ENCODE measurements around the gene POU2AF3. TPM values are rescaled to one million over a fixed set of nuclear protein-coding genes. Genes with fewer than 3 reads are reported as not detected.

The POU2AF3 gene
- total RNA-seq, 4 donors from 2014 or later = 0.22 to 0.58 (median 0.46) TPM; not detected in 1

DNA sequence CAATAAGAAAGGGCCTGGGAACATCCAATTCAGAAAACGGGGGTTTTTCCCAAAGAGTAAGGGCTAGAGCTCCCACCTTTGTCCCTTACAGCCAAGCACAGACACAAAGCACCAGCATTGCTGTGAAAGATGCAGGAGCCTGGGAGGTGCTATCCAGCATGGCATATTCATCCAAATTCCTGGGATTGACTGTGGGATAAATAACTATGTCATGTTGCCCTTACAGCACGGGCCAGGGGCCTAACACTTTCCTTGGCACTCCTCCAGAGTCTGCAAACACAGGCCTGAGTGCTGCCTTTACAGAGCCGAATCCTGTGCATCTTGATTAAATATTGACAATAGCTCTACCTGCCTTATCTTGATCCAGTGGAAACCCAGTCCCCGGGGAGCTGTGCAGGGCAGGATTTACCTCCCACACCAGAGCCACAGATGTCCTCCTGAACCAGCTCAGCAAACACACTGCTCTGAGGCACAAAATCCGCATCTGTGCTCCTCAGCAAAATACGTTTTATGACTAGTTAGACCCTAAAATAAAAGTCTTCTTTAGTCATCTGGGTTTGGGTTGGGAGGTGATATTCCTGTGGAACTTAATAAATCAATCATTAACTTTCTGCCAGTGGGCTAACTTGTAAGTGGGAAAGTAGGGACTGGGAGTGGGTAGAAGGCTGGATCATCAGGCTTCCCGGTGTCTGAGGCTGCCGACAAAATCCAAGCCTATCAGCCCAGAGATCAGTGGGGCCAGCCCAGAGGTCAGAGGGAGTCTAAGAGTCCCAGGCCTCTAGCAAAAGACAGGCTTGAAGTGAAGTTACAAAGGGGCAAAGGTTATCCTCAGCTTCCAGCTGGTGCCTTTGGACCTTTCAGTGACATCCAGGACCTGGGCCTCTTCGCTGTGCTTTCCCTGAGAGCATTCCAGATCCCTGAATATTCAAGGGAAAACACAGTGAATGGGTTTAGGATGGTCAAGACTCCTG is 36.5 kb downstream of the POU2AF3 start:
- H3K36me3 ChIP-seq = no peaks in the 10 kb centered on the region
- H3K27me3 ChIP-seq = no peaks in the 10 kb centered on the region
- H3K9me3 ChIP-seq = no peaks in the 10 kb centered on the region
- DNase-seq (no peak), ATAC-seq (no peak)
- in situ Hi-C loops (cut with MboI; ENCODE audit: low sequenced_read_pairs in 4 of 4) (no loop called here), intact Hi-C loops (cut with DNase I; ENCODE audit: low total_unique reads) (no loop called here)
- TF ChIP-seq, protein P1, sequence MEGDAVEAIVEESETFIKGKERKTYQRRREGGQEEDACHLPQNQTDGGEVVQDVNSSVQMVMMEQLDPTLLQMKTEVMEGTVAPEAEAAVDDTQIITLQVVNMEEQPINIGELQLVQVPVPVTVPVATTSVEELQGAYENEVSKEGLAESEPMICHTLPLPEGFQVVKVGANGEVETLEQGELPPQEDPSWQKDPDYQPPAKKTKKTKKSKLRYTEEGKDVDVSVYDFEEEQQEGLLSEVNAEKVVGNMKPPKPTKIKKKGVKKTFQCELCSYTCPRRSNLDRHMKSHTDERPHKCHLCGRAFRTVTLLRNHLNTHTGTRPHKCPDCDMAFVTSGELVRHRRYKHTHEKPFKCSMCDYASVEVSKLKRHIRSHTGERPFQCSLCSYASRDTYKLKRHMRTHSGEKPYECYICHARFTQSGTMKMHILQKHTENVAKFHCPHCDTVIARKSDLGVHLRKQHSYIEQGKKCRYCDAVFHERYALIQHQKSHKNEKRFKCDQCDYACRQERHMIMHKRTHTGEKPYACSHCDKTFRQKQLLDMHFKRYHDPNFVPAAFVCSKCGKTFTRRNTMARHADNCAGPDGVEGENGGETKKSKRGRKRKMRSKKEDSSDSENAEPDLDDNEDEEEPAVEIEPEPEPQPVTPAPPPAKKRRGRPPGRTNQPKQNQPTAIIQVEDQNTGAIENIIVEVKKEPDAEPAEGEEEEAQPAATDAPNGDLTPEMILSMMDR (IDR thresholded peaks at IDR 0.05 in 4 of 5, conservative IDR thresholded peaks at IDR 0.05 in 1 of 5) = no peak
- no peak for TF ChIP-seq POLR2A (IDR thresholded peaks at IDR 0.05)
- no peak overlapping the region for H3K27ac ChIP-seq
- H3K4me1 ChIP-seq = peaks cover 2 to 13% of the 10 kb centered on the region in 2 donors
- no peak overlapping the region for H3K4me3 ChIP-seq

DNA sequence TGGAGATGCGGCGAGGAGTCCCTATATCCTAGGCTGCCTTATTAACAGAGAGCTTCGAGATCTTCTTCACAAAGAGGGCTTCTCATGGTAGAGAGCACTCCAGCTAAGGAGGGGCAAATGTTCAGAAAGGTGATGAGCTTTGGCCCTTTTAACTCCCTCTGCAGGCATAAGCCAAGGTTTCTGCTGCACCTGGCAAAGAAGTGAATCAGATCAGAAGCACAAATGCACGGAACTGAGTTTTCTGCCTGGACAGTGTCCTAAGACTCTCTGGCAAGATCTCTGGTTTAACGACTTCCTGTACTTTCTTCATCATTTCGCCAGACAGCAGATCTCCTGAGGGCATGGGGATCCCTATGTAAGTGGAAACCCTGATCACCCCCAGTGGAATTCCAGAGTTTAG is 37.2 kb downstream of the POU2AF3 start:
- ATAC-seq = no peak
- Histone ChIP-seq H3K27me3 (no peaks in the 10 kb centered on the region), H3K9me3 (peaks cover 0 to 2% (median 0%) of the 10 kb centered on the region in 3 donors), H3K4me1 (peaks cover 0 to 13% of the 10 kb centered on the region in 2 donors), H3K36me3 (no peaks in the 10 kb centered on the region), H3K27ac (no peak overlapping the region), H3K4me3 (no peak overlapping the region)
- in situ Hi-C loops (cut with MboI; ENCODE audit: low sequenced_read_pairs in 4 of 4) = no loop called here
- no peak for DNase-seq
- intact Hi-C loops (cut with DNase I; ENCODE audit: low total_unique reads) = no loop called here
- TF ChIP-seq, protein P1 (IDR thresholded peaks at IDR 0.05 in 4 of 5, conservative IDR thresholded peaks at IDR 0.05 in 1 of 5) = no peak
- no peak for TF ChIP-seq POLR2A (IDR thresholded peaks at IDR 0.05)

DNA sequence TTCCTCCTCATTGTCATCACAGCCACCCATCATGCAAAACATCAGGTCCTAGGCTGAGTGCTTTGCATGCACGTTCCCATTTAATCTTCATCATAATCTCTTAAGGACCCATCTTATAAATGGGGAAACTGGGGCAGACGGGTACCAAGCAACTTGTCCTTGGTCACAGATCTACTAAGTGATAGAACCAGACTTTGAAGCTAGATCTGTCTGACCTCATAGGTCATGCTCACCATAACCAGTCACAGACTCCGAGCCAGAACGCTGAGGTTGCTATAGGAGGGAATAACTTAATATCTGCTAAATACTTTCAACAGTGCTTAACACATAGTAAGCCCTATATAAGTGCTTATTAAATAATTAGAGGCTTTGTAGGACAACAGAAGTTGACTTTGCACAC is 37.7 kb downstream of the POU2AF3 start:
- H3K9me3 ChIP-seq = peaks cover 0 to 2% (median 0%) of the 10 kb centered on the region in 3 donors
- intact Hi-C loops (cut with DNase I; ENCODE audit: low total_unique reads) = no loop called here
- DNase-seq = no peak

DNA sequence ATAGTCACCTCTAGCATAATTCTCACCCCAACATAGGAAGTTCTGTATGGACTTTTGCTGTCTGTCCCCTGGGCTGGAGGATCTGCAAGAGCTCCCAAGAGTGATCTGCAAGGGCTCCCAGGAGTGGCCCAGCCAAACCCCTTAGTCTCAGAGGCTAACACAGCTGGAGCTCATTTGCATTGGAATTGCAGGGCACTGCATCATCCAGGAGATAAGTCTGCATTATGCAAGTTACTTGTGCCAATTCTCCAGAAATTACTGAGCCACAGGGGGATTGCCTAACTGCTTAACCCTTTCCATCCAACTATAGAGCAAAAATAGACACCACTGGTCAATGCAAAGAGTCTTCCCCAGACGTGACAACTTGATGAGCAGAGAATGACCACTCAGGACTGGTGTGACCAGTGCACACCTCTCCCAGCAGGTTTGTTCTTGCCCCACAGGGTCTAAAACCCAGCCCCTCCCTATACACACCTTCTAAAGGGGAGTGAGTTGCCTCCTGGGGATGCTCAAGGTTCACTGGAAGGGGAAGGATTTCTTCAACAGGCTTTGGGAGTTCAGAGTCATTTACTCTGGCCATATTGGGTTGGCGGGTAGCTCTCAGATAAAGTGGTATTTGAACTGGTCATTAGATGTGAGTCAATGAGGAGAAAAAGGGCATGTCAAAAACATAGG is 38.4 kb downstream of the POU2AF3 start:
- Histone ChIP-seq H3K9me3 (peaks cover 0 to 2% (median 0%) of the 10 kb centered on the region in 3 donors), H3K36me3 (no peaks in the 10 kb centered on the region), H3K27ac (no peak overlapping the region), H3K4me3 (no peak overlapping the region), H3K27me3 (no peaks in the 10 kb centered on the region), H3K4me1 (peaks cover 0 to 7% of the 10 kb centered on the region in 2 donors)
- TF ChIP-seq POLR2A (IDR thresholded peaks at IDR 0.05) = no peak
- TF ChIP-seq, protein P1 (IDR thresholded peaks at IDR 0.05 in 4 of 5, conservative IDR thresholded peaks at IDR 0.05 in 1 of 5) = no peak
- no peak for DNase-seq
- in situ Hi-C loops (cut with MboI; ENCODE audit: low sequenced_read_pairs in 4 of 4) (no loop called here), intact Hi-C loops (cut with DNase I; ENCODE audit: low total_unique reads) (no loop called here)
- ATAC-seq = no peak

More for the DNA sequence above, 37.7 kb downstream of the POU2AF3 start:
- TF ChIP-seq POLR2A (IDR thresholded peaks at IDR 0.05) = no peak
- TF ChIP-seq, protein P1 (IDR thresholded peaks at IDR 0.05 in 4 of 5, conservative IDR thresholded peaks at IDR 0.05 in 1 of 5) = no peak
- Histone ChIP-seq H3K4me1 (peaks cover 0 to 13% of the 10 kb centered on the region in 2 donors), H3K36me3 (no peaks in the 10 kb centered on the region), H3K27ac (no peak overlapping the region), H3K4me3 (no peak overlapping the region), H3K27me3 (no peaks in the 10 kb centered on the region)
- ATAC-seq = no peak
- in situ Hi-C loops (cut with MboI; ENCODE audit: low sequenced_read_pairs in 4 of 4) = no loop called here

All from gastrocnemius medialis (tissue), 4 donors.